GM23338 (cell line): ENCODE results near the gene KATNIP. TPM values are rescaled to one million over a fixed set of nuclear protein-coding genes. Genes with fewer than 3 reads are reported as not detected.

ENCODE experiments used
- ATAC-seq: fragments of 200-7000 bp; cut with Tn5 transposase; 3 replicates; pipeline ENCODE4 v1.9.1; 2020
- DNase-seq: peaks from one replicate; pipeline ENCODE4 v3.0.0-alpha.2; 2015; ENCODE audit warnings: low spot score
- H2AFZ ChIP-seq: fragments of 200-600 bp; sonication (generic); 2 replicates; pipeline ENCODE4 v1.8.0; 2016; ENCODE audit warnings: antibody characterized with exemption, mild to moderate bottlenecking, moderate library complexity
- H3F3A ChIP-seq: fragments of 200-600 bp; sonication (generic); replicated peaks from 2 replicates; pipeline ENCODE4 v1.8.0; 2017; ENCODE audit warnings: antibody characterized with exemption, mixed run types, low read depth
- H3K27ac ChIP-seq: fragments of 200-600 bp; sonication (generic); 2 replicates; pipeline ENCODE4 v1.6.1; 2016; ENCODE audit warnings: low read depth
- H3K27me3 ChIP-seq: fragments of 200-600 bp; sonication (generic); 2 replicates; pipeline ENCODE4 v1.8.0; 2016; ENCODE audit warnings: mild to moderate bottlenecking, mixed run types, moderate library complexity; ENCODE audit not compliant: insufficient read depth
- H3K36me3 ChIP-seq: fragments of 200-600 bp; sonication (generic); 2 replicates; pipeline ENCODE4 v1.8.0; 2016; ENCODE audit warnings: mild to moderate bottlenecking; ENCODE audit not compliant: insufficient read depth
- H3K4me1 ChIP-seq: fragments of 200-600 bp; sonication (generic); 2 replicates; pipeline ENCODE4 v1.8.0; 2016; ENCODE audit warnings: mild to moderate bottlenecking, moderate library complexity; ENCODE audit not compliant: insufficient read depth
- H3K4me2 ChIP-seq: fragments of 200-600 bp; sonication (generic); 2 replicates; pipeline ENCODE4 v1.7.1; 2017; ENCODE audit warnings: mixed run types
- H3K4me3 ChIP-seq: fragments of 200-600 bp; sonication (generic); 2 replicates; pipeline ENCODE4 v1.6.1; 2016; ENCODE audit warnings: mixed run types
- H3K79me2 ChIP-seq: fragments of 200-600 bp; sonication (generic); replicated peaks from 2 replicates; pipeline ENCODE4 v1.8.0; 2017; ENCODE audit warnings: mild to moderate bottlenecking; ENCODE audit not compliant: insufficient read depth
- H3K9me2 ChIP-seq: fragments of 200-600 bp; sonication (generic); 2 replicates; pipeline ENCODE4 v1.8.0; 2017; ENCODE audit not compliant: insufficient read depth
- H4K20me1 ChIP-seq: fragments of 200-600 bp; sonication (generic); replicated peaks from 2 replicates; pipeline ENCODE4 v1.8.0; 2017; ENCODE audit warnings: mild to moderate bottlenecking; ENCODE audit not compliant: insufficient read depth
- H3K27ac Mint-ChIP-seq: 2 replicates; pipeline ENCODE4 v1.8.0; 2020; ENCODE audit warnings: inconsistent platforms, mild to moderate bottlenecking, moderate library complexity, mixed read lengths
- H3K27me3 Mint-ChIP-seq: 3 replicates; pipeline ENCODE4 v1.8.0; 2022; ENCODE audit warnings: low read depth, mild to moderate bottlenecking, moderate library complexity, mixed read lengths, inconsistent platforms; ENCODE audit not compliant: insufficient read depth, poor library complexity
- H3K36me3 Mint-ChIP-seq: 3 replicates; pipeline ENCODE4 v1.8.0; 2021; ENCODE audit warnings: low read depth, mild to moderate bottlenecking, inconsistent platforms, moderate library complexity, mixed read lengths
- H3K4me1 Mint-ChIP-seq: 3 replicates; pipeline ENCODE4 v1.8.0; 2020; ENCODE audit warnings: mild to moderate bottlenecking, inconsistent platforms, mixed read lengths
- H3K4me3 Mint-ChIP-seq: 3 replicates; pipeline ENCODE4 v1.8.0; 2021; ENCODE audit warnings: moderate library complexity, mild to moderate bottlenecking, inconsistent platforms, mixed read lengths
- H3K9me3 Mint-ChIP-seq: 3 replicates; pipeline ENCODE4 v1.8.0; 2020; ENCODE audit warnings: moderate library complexity, mild to moderate bottlenecking, inconsistent platforms, mixed read lengths
- CTCF ChIP-seq, 2 experiments: fragments of 200-600 bp in 1 of 2; sonication (generic) in 1 of 2; conservative IDR thresholded peaks; 2 replicates each; pipeline versions ENCODE4 v1.5.1 to v1.6.1; 2016 to 2017; ENCODE audit warnings: antibody characterized with exemption in 2 of 2, low read depth in 2 of 2, mild to moderate bottlenecking in 2 of 2, moderate library complexity in 1 of 2
- ETS1 ChIP-seq: IDR thresholded peaks from 2 replicates; pipeline ENCODE4 v1.6.1; 2016; ENCODE audit warnings: antibody characterized with exemption
- EZH2phosphoT487 ChIP-seq: fragments of 200-600 bp; sonication (generic); IDR thresholded peaks from one replicate; pipeline ENCODE4 v1.8.1; 2018; ENCODE audit warnings: antibody characterized with exemption; ENCODE audit not compliant: unreplicated experiment
- NANOG ChIP-seq: IDR thresholded peaks from 2 replicates; pipeline ENCODE4 v1.6.1; 2016; ENCODE audit warnings: antibody characterized with exemption, borderline replicate concordance
- POLR2AphosphoS5 ChIP-seq: IDR thresholded peaks from 2 replicates; pipeline ENCODE4 v1.6.1; 2016; ENCODE audit warnings: antibody characterized with exemption, low read depth
- REST ChIP-seq: IDR thresholded peaks from one replicate; pipeline ENCODE4 v1.6.1; 2018; ENCODE audit warnings: antibody characterized with exemption; ENCODE audit not compliant: unreplicated experiment
- ZNF114 ChIP-seq: fragments of 250-450 bp; sonication (Bioruptor Pico); IDR thresholded peaks from 2 replicates; pipeline ENCODE4 v1.5.0; 2020; ENCODE audit warnings: mild to moderate bottlenecking, moderate library complexity
- polyA plus RNA-seq: library from polyadenylated mRNA; unstranded; fragments of >200 nt; fragmentation: Nextera tagmentation; extraction: Ambion mirVana; gene quantifications from 2 replicates; pipeline ENCODE4 v1.2.1, GENCODE V29; 2016
- total RNA-seq: library from RNA; depleted of rRNA; stranded (reverse); fragments of >200 nt; shearing (Covaris generic); gene quantifications from 2 replicates; pipeline ENCODE4 v1.2.3, GENCODE V29; 2014

KATNIP gene
- total and polyA plus RNA-seq, 2 experiments from 2014 or later, result 7.0 to 11.8 TPM

- peaks cover 94% of the 10 kb centered on the region for H3K36me3 Mint-ChIP-seq
- Histone ChIP-seq H3K27me3 (no peaks in the 10 kb centered on the region), H3K36me3 (peaks cover 62% of the 10 kb centered on the region), H4K20me1 (peaks cover 9% of the 10 kb centered on the region), H3F3A (no peaks in the 10 kb centered on the region), H3K4me3 (no peak overlapping the region), H3K79me2 (no peaks in the 10 kb centered on the region), H3K4me1 (no peaks in the 10 kb centered on the region), H2AFZ (no peak overlapping the region), H3K27ac (no peak overlapping the region), H3K9me2 (no peaks in the 10 kb centered on the region), H3K4me2 (no peak overlapping the region)
- TF ChIP-seq ZNF114 (CRISPR knock-in tag) (no peak), POLR2AphosphoS5 (no peak), CTCF (conservative IDR thresholded peaks at IDR 0.05; ENCODE audit: low read depth in 2 of 2) (no peak), NANOG (no peak), ETS1 (no peak), REST (no peak), EZH2phosphoT487 (no peak)
- H3K4me3 Mint-ChIP-seq, result no peak overlapping the region
- no peaks in the 10 kb centered on the region for H3K27me3 Mint-ChIP-seq
- H3K27ac Mint-ChIP-seq, result no peak overlapping the region
- no peaks in the 10 kb centered on the region for H3K4me1 Mint-ChIP-seq
- ATAC-seq, result no peak
- DNase-seq, result no peak
- H3K9me3 Mint-ChIP-seq, result no peaks in the 10 kb centered on the region
Measured at GRCh38 chr16:27506771-27507170, 43.2 kb upstream of the KATNIP start.

- peaks cover 93% of the 10 kb centered on the region for H3K36me3 Mint-ChIP-seq
- Histone ChIP-seq H3F3A (no peaks in the 10 kb centered on the region), H2AFZ (no peak overlapping the region), H3K36me3 (peaks cover 45% of the 10 kb centered on the region), H3K4me3 (no peak overlapping the region), H3K4me2 (no peak overlapping the region), H4K20me1 (peaks cover 3% of the 10 kb centered on the region), H3K4me1 (no peaks in the 10 kb centered on the region), H3K9me2 (no peaks in the 10 kb centered on the region), H3K27ac (no peak overlapping the region), H3K79me2 (no peaks in the 10 kb centered on the region), H3K27me3 (no peaks in the 10 kb centered on the region)
- H3K4me3 Mint-ChIP-seq, result no peak overlapping the region
- ATAC-seq (no peak), DNase-seq (no peak)
- no peaks in the 10 kb centered on the region for H3K9me3 Mint-ChIP-seq
- H3K4me1 Mint-ChIP-seq, result no peaks in the 10 kb centered on the region
- H3K27ac Mint-ChIP-seq, result no peak overlapping the region
- peaks cover 3% of the 10 kb centered on the region for H3K27me3 Mint-ChIP-seq
- TF ChIP-seq REST, result no peak
Measured at GRCh38 chr16:27508476-27508875, 41.5 kb upstream of the KATNIP start.
